Small intestine (tissue), 7 donors: ENCODE data around the gene CEP295NL. TPM values are rescaled to one million over a fixed set of nuclear protein-coding genes. Genes with fewer than 3 reads are reported as not detected.

Source experiments
- DNase-seq, 2 donors: peaks; one replicate each; pipeline versions ENCODE4 v3.0.0 to v3.0.0-alpha.2; 2013
- FAIRE-seq: peaks from 2 replicates; lab custom pipeline; 2012; peaks lifted over from hg19 to GRCh38; lab: Jason Lieb, UNC
- H3K27ac ChIP-seq, 3 donors: one replicate each; pipeline ENCODE4 v1.5.1; 2013; ENCODE audit warnings: low read length in 2 of 3, mild to moderate bottlenecking in 2 of 3, control low read depth in 1 of 3, inconsistent platforms in 1 of 3, low read depth in 1 of 3, moderate library complexity in 1 of 3
- H3K27me3 ChIP-seq, 3 donors: one replicate each; pipeline ENCODE4 v1.6.1; 2013; ENCODE audit warnings: low read length in 3 of 3, inconsistent platforms in 1 of 3; ENCODE audit not compliant: control insufficient read depth in 3 of 3, insufficient read depth in 3 of 3
- H3K36me3 ChIP-seq, 3 donors: one replicate each; pipeline ENCODE4 v1.6.1; 2013; ENCODE audit warnings: low read length in 3 of 3, inconsistent platforms in 1 of 3, low read depth in 1 of 3, mild to moderate bottlenecking in 1 of 3, moderate library complexity in 1 of 3; ENCODE audit not compliant: control insufficient read depth in 3 of 3, insufficient read depth in 2 of 3
- H3K4me1 ChIP-seq, 3 donors: one replicate each; pipeline ENCODE4 v1.6.1; 2013; ENCODE audit warnings: low read length in 2 of 3, inconsistent platforms in 1 of 3, low read depth in 1 of 3, mild to moderate bottlenecking in 1 of 3, moderate library complexity in 1 of 3; ENCODE audit not compliant: control insufficient read depth in 3 of 3, insufficient read depth in 2 of 3
- H3K4me3 ChIP-seq, 3 donors: one replicate each; pipeline ENCODE4 v1.5.1; 2013; ENCODE audit warnings: low read length in 3 of 3, control low read depth in 1 of 3, inconsistent platforms in 1 of 3, low read depth in 1 of 3, mild to moderate bottlenecking in 1 of 3, moderate library complexity in 1 of 3
- H3K9me3 ChIP-seq, 2 donors: one replicate each; pipeline ENCODE4 v1.6.1; 2013; ENCODE audit warnings: low read depth in 1 of 2, low read length in 1 of 2; ENCODE audit not compliant: control insufficient read depth in 2 of 2, insufficient read depth in 1 of 2
- WGBS, 3 donors: extraction: QIAGEN DNeasy Blood & Tissue Kit; methylation state at CpG; one replicate each; pipeline ENCODE4 v1.1.7; 2013; 5-methylcytosine and 5-hydroxymethylcytosine counted together
- polyA plus RNA-seq, 4 donors: library from polyadenylated mRNA; stranded (reverse) in 3 of 4; unstranded in 1 of 4; fragments of 200-250 nt in 3 of 4; fragments of 120-200 nt in 1 of 4; gene quantifications; one replicate each; pipeline versions ENCODE4 v1.2.1 to v1.2.3, GENCODE V29; 2013
- donor health status: healthy with polysubstance abuse.
- donor health status: control.
- donor health status: control.
- donor health status: Bipolar disorder and iron deficiency.
- donor health status: healthy.

The CEP295NL gene
- polyA plus RNA-seq, 4 donors, result 0.25 to 0.28 TPM; not detected in 2

GRCh38 chr17:78934681-78935418 is 31.8 kb upstream of the CEP295NL start:
- Histone ChIP-seq H3K27ac (peak overlapping the region in 2 of 3 donors; percentile 76 to 81), H3K36me3 (no peaks in the 10 kb centered on the region), H3K9me3 (no peaks in the 10 kb centered on the region), H3K27me3 (peaks cover 0 to 6% (median 0%) of the 10 kb centered on the region in 3 donors), H3K4me1 (peaks cover 0 to 21% (median 0%) of the 10 kb centered on the region in 3 donors), H3K4me3 (no peak overlapping the region)
- FAIRE-seq (no peak), DNase-seq (no peak)
- WGBS, 3 donors, result 74 to 82% (median 79%) methylated on average over 19 of the region's 19 CpGs

GRCh38 chr17:78933959-78934568 is 31.1 kb upstream of the CEP295NL start:
- no peak for FAIRE-seq
- no peak overlapping the region for H3K4me3 ChIP-seq
- 20 to 28% (median 25%) methylated on average over 13 to 16 of the region's 16 CpGs for WGBS, 3 donors

GRCh38 chr17:78933025-78933958 is 30.3 kb upstream of the CEP295NL start:
- WGBS, 3 donors, result 68 to 79% (median 75%) methylated on average over 17 to 18 of the region's 18 CpGs
- FAIRE-seq (no peak), DNase-seq (peak in 1 of 2 donors; percentile 27)
- Histone ChIP-seq H3K27me3 (peaks cover 0 to 8% (median 0%) of the 10 kb centered on the region in 3 donors), H3K27ac (peak overlapping the region in 2 of 3 donors; percentile 66 to 81), H3K4me3 (no peak overlapping the region), H3K4me1 (peaks cover 0 to 21% (median 0%) of the 10 kb centered on the region in 3 donors), H3K9me3 (no peaks in the 10 kb centered on the region), H3K36me3 (no peaks in the 10 kb centered on the region)

More at GRCh38 chr17:78933959-78934568, 31.1 kb upstream of the CEP295NL start:
- Histone ChIP-seq H3K4me1 (peaks cover 0 to 21% (median 0%) of the 10 kb centered on the region in 3 donors), H3K27me3 (peaks cover 0 to 6% (median 0%) of the 10 kb centered on the region in 3 donors), H3K9me3 (no peaks in the 10 kb centered on the region), H3K27ac (peak overlapping the region in 2 of 3 donors; percentile 76 to 81), H3K36me3 (no peaks in the 10 kb centered on the region)
- peak; percentile 63 to 73 for DNase-seq

- peaks cover 0 to 19% (median 0%) of the 10 kb centered on the region in 3 donors for H3K4me1 ChIP-seq
- peaks cover 0 to 8% (median 0%) of the 10 kb centered on the region in 3 donors for H3K27me3 ChIP-seq
- WGBS, 3 donors, result 27 to 60% (median 41%) methylated on average over 29 to 31 of the region's 31 CpGs
- no peaks in the 10 kb centered on the region for H3K9me3 ChIP-seq
- FAIRE-seq (no peak), DNase-seq (no peak)
- no peak overlapping the region for H3K27ac ChIP-seq
- no peaks in the 10 kb centered on the region for H3K36me3 ChIP-seq
- no peak overlapping the region for H3K4me3 ChIP-seq
These were observed 27.1 kb upstream of the CEP295NL start for GRCh38 chr17:78929908-78930775.

GRCh38 chr17:78925662-78926555 is 22.9 kb upstream of the CEP295NL start:
- Histone ChIP-seq H3K4me1 (peaks cover 2 to 15% (median 3%) of the 10 kb centered on the region in 3 donors), H3K9me3 (no peaks in the 10 kb centered on the region), H3K27me3 (peaks cover 0 to 6% (median 0%) of the 10 kb centered on the region in 3 donors), H3K27ac (peak overlapping the region in 2 of 3 donors; percentile 87 to 90), H3K4me3 (peak overlapping the region; percentile 59 to 79 (median 70)), H3K36me3 (peaks cover 0 to 11% (median 0%) of the 10 kb centered on the region in 3 donors)
- FAIRE-seq (no peak), DNase-seq (peak in 1 of 2 donors; percentile 52)
- 27 to 38% (median 35%) methylated on average over 32 to 33 of the region's 33 CpGs for WGBS, 3 donors

GRCh38 chr17:78925234-78925633 is 22.2 kb upstream of the CEP295NL start, which contains the start of gene TIMP2:
Gene TIMP2, minus strand, starts transcription at chr17:78925387. Its CDS starts 299 bp downstream, at chr17:78925088.
- Histone ChIP-seq H3K27ac (peak within 1 kb of the TSS; percentile 59 to 90 (median 87)), H3K9me3 (no peaks in the 10 kb centered on the region), H3K4me1 (peaks cover 2 to 22% (median 3%) of the 10 kb centered on the region in 3 donors), H3K27me3 (peaks cover 0 to 6% (median 0%) of the 10 kb centered on the region in 3 donors), H3K4me3 (peak within 1 kb of the TSS; percentile 59 to 79 (median 70)), H3K36me3 (peaks cover 0 to 12% (median 0%) of the 10 kb centered on the region in 3 donors)
- no peak for FAIRE-seq
- DNase-seq, result peak; percentile 64 to 89
- 0 to 3% (median 1%) methylated on average over 5 to 52 of the region's 52 CpGs for WGBS, 3 donors
